ENCODE results near the gene CDC37. TPM values are rescaled to one million over a fixed set of nuclear protein-coding genes. Genes with fewer than 3 reads are reported as not detected.

Gene CDC37
- total RNA-seq, 2 donors from 2014 or later, result 148 to 172 TPM

DNA sequence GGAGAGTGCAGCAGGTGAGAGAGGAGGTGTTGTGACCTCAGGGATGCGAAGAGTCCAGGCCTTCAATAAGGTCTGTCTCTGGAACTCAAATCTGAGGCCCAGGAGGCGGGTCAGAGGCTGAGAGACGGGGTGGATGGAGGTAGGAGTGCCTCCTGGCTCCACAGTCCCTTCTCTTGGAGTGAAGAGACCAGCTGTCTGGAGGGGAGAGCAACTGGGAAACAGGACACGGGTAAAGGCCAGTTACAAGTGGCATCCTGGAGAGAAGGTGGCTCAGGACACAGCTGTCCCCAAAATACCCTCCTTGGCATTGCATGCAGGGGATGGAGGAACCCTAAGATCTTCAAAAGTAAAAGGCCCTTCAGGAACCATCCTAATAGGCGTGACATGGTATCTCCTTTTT lies 36.2 kb upstream of the CDC37 start:
- 81 to 89% methylated on average over 4 to 5 of the region's 5 CpGs for WGBS, 2 experiments (ENCODE audit: insufficient coverage in 1 of 2, insufficient read length in 1 of 2)
- no peaks in the 10 kb centered on the region for H3K4me1 Mint-ChIP-seq

DNA sequence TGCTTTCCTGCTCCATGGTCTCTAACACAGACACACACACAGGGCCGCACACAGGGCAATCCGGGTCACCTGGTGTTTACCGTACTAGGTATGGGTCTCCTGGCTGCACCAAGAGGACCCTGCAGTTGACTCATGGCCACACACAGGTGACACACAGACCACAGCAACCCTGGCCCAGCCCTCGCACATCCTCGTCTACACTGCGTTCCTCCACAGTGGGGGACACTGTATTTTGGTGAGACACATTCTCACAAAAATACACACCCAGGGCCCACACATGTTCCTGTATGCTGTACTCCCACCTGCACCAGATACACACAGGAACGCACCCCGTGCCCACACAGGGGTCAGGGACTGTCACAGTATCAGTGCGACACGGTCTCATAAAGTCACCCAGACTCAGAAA lies 29.8 kb upstream of the CDC37 start:
- no peak overlapping the region for H3K4me3 Mint-ChIP-seq
- Histone ChIP-seq H3K9me3 (ENCODE audit: control insufficient read depth, low read length) (no peaks in the 10 kb centered on the region), H3K36me3 (ENCODE audit: control insufficient read depth, insufficient read depth, low read length) (no peaks in the 10 kb centered on the region), H3K4me1 (ENCODE audit: control insufficient read depth, insufficient read depth, low read length) (no peaks in the 10 kb centered on the region), H3K4me3 (ENCODE audit: low read length) (no peak overlapping the region), H3K27me3 (ENCODE audit: control insufficient read depth, insufficient read depth, low read length, poor library complexity, severe bottlenecking) (peaks cover 52% of the 10 kb centered on the region), H3K9ac (ENCODE audit: extremely low read depth, low read length, poor library complexity, severe bottlenecking) (no peak overlapping the region), H3K27ac (ENCODE audit: low read depth, low read length) (no peak overlapping the region)
- peaks cover 60% of the 10 kb centered on the region for H3K27me3 Mint-ChIP-seq (ENCODE audit: insufficient read depth)
- TF ChIP-seq, protein P1, sequence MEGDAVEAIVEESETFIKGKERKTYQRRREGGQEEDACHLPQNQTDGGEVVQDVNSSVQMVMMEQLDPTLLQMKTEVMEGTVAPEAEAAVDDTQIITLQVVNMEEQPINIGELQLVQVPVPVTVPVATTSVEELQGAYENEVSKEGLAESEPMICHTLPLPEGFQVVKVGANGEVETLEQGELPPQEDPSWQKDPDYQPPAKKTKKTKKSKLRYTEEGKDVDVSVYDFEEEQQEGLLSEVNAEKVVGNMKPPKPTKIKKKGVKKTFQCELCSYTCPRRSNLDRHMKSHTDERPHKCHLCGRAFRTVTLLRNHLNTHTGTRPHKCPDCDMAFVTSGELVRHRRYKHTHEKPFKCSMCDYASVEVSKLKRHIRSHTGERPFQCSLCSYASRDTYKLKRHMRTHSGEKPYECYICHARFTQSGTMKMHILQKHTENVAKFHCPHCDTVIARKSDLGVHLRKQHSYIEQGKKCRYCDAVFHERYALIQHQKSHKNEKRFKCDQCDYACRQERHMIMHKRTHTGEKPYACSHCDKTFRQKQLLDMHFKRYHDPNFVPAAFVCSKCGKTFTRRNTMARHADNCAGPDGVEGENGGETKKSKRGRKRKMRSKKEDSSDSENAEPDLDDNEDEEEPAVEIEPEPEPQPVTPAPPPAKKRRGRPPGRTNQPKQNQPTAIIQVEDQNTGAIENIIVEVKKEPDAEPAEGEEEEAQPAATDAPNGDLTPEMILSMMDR (conservative IDR thresholded peaks at IDR 0.05), result no peak
- no peak for DNase-seq
- H3K9me3 Mint-ChIP-seq, result no peaks in the 10 kb centered on the region
- 91 to 92% methylated on average over 5 to 10 of the region's 10 CpGs for WGBS, 2 experiments (ENCODE audit: insufficient coverage in 1 of 2, insufficient read length in 1 of 2)
- H3K4me1 Mint-ChIP-seq, result peaks cover 9% of the 10 kb centered on the region
- no peak overlapping the region for H3K27ac Mint-ChIP-seq
- H3K36me3 Mint-ChIP-seq (ENCODE audit: low read depth), result no peaks in the 10 kb centered on the region

More for the DNA sequence above, 36.2 kb upstream of the CDC37 start:
- no peaks in the 10 kb centered on the region for H3K36me3 Mint-ChIP-seq (ENCODE audit: low read depth)
- Histone ChIP-seq H3K36me3 (ENCODE audit: control insufficient read depth, insufficient read depth, low read length) (no peaks in the 10 kb centered on the region), H3K27me3 (ENCODE audit: control insufficient read depth, insufficient read depth, low read length, poor library complexity, severe bottlenecking) (no peaks in the 10 kb centered on the region), H3K4me3 (ENCODE audit: low read length) (no peak overlapping the region), H3K9ac (ENCODE audit: extremely low read depth, low read length, poor library complexity, severe bottlenecking) (no peak overlapping the region), H3K4me1 (ENCODE audit: control insufficient read depth, insufficient read depth, low read length) (no peaks in the 10 kb centered on the region), H3K9me3 (ENCODE audit: control insufficient read depth, low read length) (no peaks in the 10 kb centered on the region), H3K27ac (ENCODE audit: low read depth, low read length) (no peak overlapping the region)
- H3K9me3 Mint-ChIP-seq, result no peaks in the 10 kb centered on the region
- peaks cover 3% of the 10 kb centered on the region for H3K27me3 Mint-ChIP-seq (ENCODE audit: insufficient read depth)
- no peak overlapping the region for H3K27ac Mint-ChIP-seq
- TF ChIP-seq, protein P1 (conservative IDR thresholded peaks at IDR 0.05), result no peak
- DNase-seq, result no peak
- no peak overlapping the region for H3K4me3 Mint-ChIP-seq

DNA sequence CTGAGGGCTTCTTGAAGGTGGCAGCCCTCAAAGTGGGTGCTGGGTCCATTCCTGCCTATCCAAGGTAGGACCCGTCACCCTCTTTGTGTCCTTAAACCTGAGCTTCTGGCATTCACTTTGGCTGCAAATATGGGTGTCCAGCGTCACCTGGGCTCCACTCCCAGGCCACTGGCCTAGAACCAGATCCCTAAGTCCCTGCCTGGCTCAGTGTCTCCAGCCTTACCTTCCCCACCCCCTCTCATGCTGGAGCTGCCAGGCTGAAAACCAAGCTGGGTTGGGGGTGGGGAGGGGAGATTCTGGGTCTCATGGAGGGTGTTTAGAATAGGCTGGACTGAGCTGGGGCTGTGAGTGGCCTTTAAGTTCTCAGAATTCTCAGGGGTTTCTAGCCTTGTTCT lies 29.4 kb upstream of the CDC37 start:
- H3K4me1 Mint-ChIP-seq, result peaks cover 9% of the 10 kb centered on the region
- no peaks in the 10 kb centered on the region for H3K9me3 ChIP-seq (ENCODE audit: control insufficient read depth, low read length)
- no peak overlapping the region for H3K4me3 Mint-ChIP-seq
- WGBS, 2 experiments (ENCODE audit: insufficient coverage in 1 of 2, insufficient read length in 1 of 2), result 91 to 100% methylated on average over 1 to 2 of the region's 2 CpGs
- H3K36me3 Mint-ChIP-seq (ENCODE audit: low read depth), result no peaks in the 10 kb centered on the region
- no peak overlapping the region for H3K27ac Mint-ChIP-seq
- H3K4me3 ChIP-seq (ENCODE audit: low read length), result no peak overlapping the region
- peaks cover 56% of the 10 kb centered on the region for H3K27me3 ChIP-seq (ENCODE audit: control insufficient read depth, insufficient read depth, low read length, poor library complexity, severe bottlenecking)
- H3K9ac ChIP-seq (ENCODE audit: extremely low read depth, low read length, poor library complexity, severe bottlenecking), result no peak overlapping the region
- H3K36me3 ChIP-seq (ENCODE audit: control insufficient read depth, insufficient read depth, low read length), result no peaks in the 10 kb centered on the region
- no peak overlapping the region for H3K27ac ChIP-seq (ENCODE audit: low read depth, low read length)
- peaks cover 64% of the 10 kb centered on the region for H3K27me3 Mint-ChIP-seq (ENCODE audit: insufficient read depth)
- TF ChIP-seq, protein P1 (conservative IDR thresholded peaks at IDR 0.05), result no peak
- no peak for DNase-seq
- H3K9me3 Mint-ChIP-seq, result no peaks in the 10 kb centered on the region
- no peaks in the 10 kb centered on the region for H3K4me1 ChIP-seq (ENCODE audit: control insufficient read depth, insufficient read depth, low read length)
